ENCODE measurements around the gene TEX19. TPM values are rescaled to one million over a fixed set of nuclear protein-coding genes. Genes with fewer than 3 reads are reported as not detected.

The TEX19 gene
- total and polyA plus RNA-seq, 2 of the 8 experiments (the other 6 are each of a cell fraction or from before 2014, with no cell fraction given), result 0.54 to 0.80 TPM

DNA sequence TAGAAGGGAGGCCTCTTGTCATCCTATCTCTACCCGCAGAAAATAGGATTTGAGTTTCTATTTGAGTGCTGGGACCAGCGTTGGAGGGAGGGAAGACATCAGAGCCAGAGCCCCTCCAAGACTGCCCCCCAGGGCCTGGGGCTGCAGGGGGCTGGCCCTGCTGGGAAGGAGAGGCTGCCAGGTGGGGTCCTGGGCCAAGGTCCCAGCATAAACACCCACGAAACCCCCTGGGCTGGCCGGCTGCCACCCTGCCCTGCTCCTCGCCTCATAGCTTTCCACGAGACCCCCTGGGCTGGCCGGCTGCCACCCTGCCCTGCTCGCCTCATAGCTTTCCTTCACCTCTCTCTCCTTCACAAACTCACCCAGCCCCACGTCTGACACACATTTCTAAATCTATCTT is 10.6 kb upstream of the TEX19 start:
- H3K14ac ChIP-seq (ENCODE audit: insufficient read length), result no peak overlapping the region
- no peak overlapping the region for H3K27ac ChIP-seq (ENCODE audit: low read depth, low read length)
- no peaks in the 10 kb centered on the region for H4K20me1 ChIP-seq (replicated peaks in 1 of 2; ENCODE audit: control insufficient read depth in 1 of 2, insufficient read depth in 2 of 2, low read length in 2 of 2)
- no peak overlapping the region for H2BK5ac ChIP-seq (ENCODE audit: low read depth, low read length)
- no peak overlapping the region for H3K23ac ChIP-seq (ENCODE audit: insufficient read length)
- H3K36me3 ChIP-seq (ENCODE audit: control insufficient read depth in 2 of 4, insufficient read depth in 4 of 4, low read length in 3 of 4), result no peaks in the 10 kb centered on the region
- no peak overlapping the region for H2BK20ac ChIP-seq (ENCODE audit: low read length)
- no peaks in the 10 kb centered on the region for H3K79me1 ChIP-seq (ENCODE audit: low read depth, low read length)
- CTCF ChIA-PET (ENCODE audit: partially characterized antibody), result interaction anchor here (0.9 to 1.8 kb wide), 3 partner anchors 14 to 128 kb away, joined by 3 to 6 read pairs (median 4); no protein-coding TSS in a partner anchor
- no peak overlapping the region for H2AK5ac ChIP-seq (ENCODE audit: low read depth, low read length)
- no peak for FAIRE-seq
- H4K5ac ChIP-seq (ENCODE audit: insufficient read length, low read depth, low read length), result no peak overlapping the region
- H2BK12ac ChIP-seq (ENCODE audit: low read depth, low read length), result no peak overlapping the region
- no peak overlapping the region for H2AFZ ChIP-seq (ENCODE audit: low read length)
- H3K9ac ChIP-seq (replicated peaks in 1 of 4; ENCODE audit: extremely low read depth in 1 of 4, low read depth in 3 of 4, low read length in 3 of 4), result no peak overlapping the region
- POLR2A ChIA-PET (ENCODE audit: partially characterized antibody), result no interaction called here
- no peaks in the 10 kb centered on the region; a peak in 1 of 7 replicates for H3K27me3 ChIP-seq (replicated peaks in 1 of 4; ENCODE audit: control insufficient read depth in 3 of 4, extremely low read depth in 1 of 4, insufficient read depth in 3 of 4, low read length in 3 of 4)
- no peak overlapping the region for H3K56ac ChIP-seq (replicated peaks; ENCODE audit: insufficient read length, low read depth, low read length)
- H3K9me3 ChIP-seq (ENCODE audit: insufficient read depth in 2 of 2, low read depth in 1 of 2, low read length in 1 of 2), result no peaks in the 10 kb centered on the region
- no peak overlapping the region for H2BK15ac ChIP-seq (ENCODE audit: low read length)
- DNase-seq (ENCODE audit: low read depth in 1 of 2, low spot score in 2 of 2), result no peak
- H3K4me3 ChIP-seq (ENCODE audit: extremely low read depth in 1 of 4, insufficient read depth in 2 of 4, low read depth in 3 of 4, low read length in 4 of 4), result no peak overlapping the region
- no peak overlapping the region for H4K91ac ChIP-seq (replicated peaks; ENCODE audit: insufficient read length, low read length)
- H3K4me1 ChIP-seq (replicated peaks in 1 of 4; ENCODE audit: control insufficient read depth in 3 of 4, insufficient read depth in 4 of 4, low read length in 3 of 4), result no peaks in the 10 kb centered on the region; a peak in 1 of 7 replicates
- no peak overlapping the region for H2BK120ac ChIP-seq (replicated peaks; ENCODE audit: low read depth, low read length)
- no peak overlapping the region for H3K18ac ChIP-seq (ENCODE audit: extremely low read depth, low read length)
- WGBS, 2 experiments (ENCODE audit: extremely low coverage in 1 of 2, insufficient coverage in 1 of 2, insufficient read length in 1 of 2, insufficient replicate concordance in 2 of 2, low coverage in 1 of 2, low lambda C conversion rate in 2 of 2, missing lambda C conversion rate in 1 of 2), result 85% methylated on average over 9 of the region's 9 CpGs; no CpG with 5 or more reads in 1 of the 2 experiments
- no peak overlapping the region for H3K4ac ChIP-seq (replicated peaks; ENCODE audit: insufficient read length, low read depth, low read length)
- no peaks in the 10 kb centered on the region for H3K23me2 ChIP-seq (ENCODE audit: low read depth, low read length)
- H3K79me2 ChIP-seq (ENCODE audit: control insufficient read depth in 1 of 2, insufficient read depth in 2 of 2, low read length in 2 of 2), result no peaks in the 10 kb centered on the region
- H3K4me2 ChIP-seq (ENCODE audit: insufficient read depth in 1 of 2, low read depth in 2 of 2, low read length in 2 of 2), result no peak overlapping the region
- H4K8ac ChIP-seq (ENCODE audit: extremely low read depth, insufficient read depth, low read length), result no peak overlapping the region; the same call in 1 of the 2 replicates
- TF ChIP-seq RXRA (IDR thresholded peaks at IDR 0.05; ENCODE audit: insufficient read depth, low read depth, low read length) (no peak), TCF12 (IDR thresholded peaks at IDR 0.05; ENCODE audit: low read depth, low read length) (no peak)
- TF ChIP-seq, protein P1, sequence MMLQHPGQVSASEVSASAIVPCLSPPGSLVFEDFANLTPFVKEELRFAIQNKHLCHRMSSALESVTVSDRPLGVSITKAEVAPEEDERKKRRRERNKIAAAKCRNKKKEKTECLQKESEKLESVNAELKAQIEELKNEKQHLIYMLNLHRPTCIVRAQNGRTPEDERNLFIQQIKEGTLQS (IDR thresholded peaks at IDR 0.05; ENCODE audit: insufficient read depth, low read depth, low read length), result no peak
